ENCODE measurements around the gene ME3. TPM values are rescaled to one million over a fixed set of nuclear protein-coding genes. Genes with fewer than 3 reads are reported as not detected.
"Not testable (repeated sequence)": the region's sequence is repeated elsewhere in the genome, so short reads cannot be mapped to it uniquely, and the experiment has no call there.

The ME3 gene
- total RNA-seq, 2 donors from 2014 or later, result 13.8 to 20.3 TPM

GRCh38 chr11:86535773-86536172 is 136.6 kb downstream of the ME3 start:
- H3K27me3 ChIP-seq, result no peaks in the 10 kb centered on the region
- no peak for TF ChIP-seq CTCF (IDR thresholded peaks at IDR 0.05)
- intact Hi-C loops (cut with DNase I), result no loop called here

GRCh38 chr11:86524620-86525352 is 147.6 kb downstream of the ME3 start:
- H3K36me3 ChIP-seq, result no peaks in the 10 kb centered on the region
- H3K27me3 ChIP-seq, result no peaks in the 10 kb centered on the region
- H3K27ac ChIP-seq, result peak overlapping the region; percentile 32
- no peak for DNase-seq
- TF ChIP-seq CTCF (IDR thresholded peaks at IDR 0.05), result no peak
- intact Hi-C loops (cut with DNase I), result no loop called here
- H3K4me1 ChIP-seq, result no peaks in the 10 kb centered on the region
- H3K9me3 ChIP-seq, result no peaks in the 10 kb centered on the region
- no peak overlapping the region for H3K9ac ChIP-seq (ENCODE audit: low read depth in 2 of 2, low read length in 2 of 2)
- H3K4me3 ChIP-seq, result no peak overlapping the region

More at GRCh38 chr11:86535773-86536172, 136.6 kb downstream of the ME3 start:
- Histone ChIP-seq H3K4me1 (no peaks in the 10 kb centered on the region), H3K9ac (ENCODE audit: low read depth in 2 of 2, low read length in 2 of 2) (no peak overlapping the region), H3K36me3 (no peaks in the 10 kb centered on the region), H3K4me3 (no peak overlapping the region), H3K27ac (no peak overlapping the region), H3K9me3 (no peaks in the 10 kb centered on the region)
- DNase-seq, result no peak

- H3K4me3 ChIP-seq, result no peak overlapping the region
- intact Hi-C loops (cut with DNase I), result no loop called here
- H3K9ac ChIP-seq (ENCODE audit: low read depth in 2 of 2, low read length in 2 of 2), result no peak overlapping the region
- DNase-seq, result no peak
- H3K36me3 ChIP-seq, result no peaks in the 10 kb centered on the region
- H3K27me3 ChIP-seq, result no peaks in the 10 kb centered on the region
- H3K9me3 ChIP-seq, result no peaks in the 10 kb centered on the region
- H3K4me1 ChIP-seq, result no peaks in the 10 kb centered on the region
- H3K27ac ChIP-seq, result peak overlapping the region; percentile 32
- TF ChIP-seq CTCF (IDR thresholded peaks at IDR 0.05), result no peak
Observed at GRCh38 chr11:86523738-86524619, 148.4 kb downstream of the ME3 start.

- H3K27ac ChIP-seq; H3K4me3 ChIP-seq; H3K36me3 ChIP-seq; H3K9ac ChIP-seq (ENCODE audit: low read depth in 2 of 2, low read length in 2 of 2); H3K27me3 ChIP-seq; intact Hi-C loops (cut with DNase I); H3K9me3 ChIP-seq; DNase-seq; H3K4me1 ChIP-seq: not testable (repeated sequence)
Observed at GRCh38 chr11:86522512-86522911, 149.9 kb downstream of the ME3 start.

- Histone ChIP-seq H3K27me3 (no peaks in the 10 kb centered on the region), H3K4me1 (no peaks in the 10 kb centered on the region), H3K9me3 (no peaks in the 10 kb centered on the region), H3K36me3 (no peaks in the 10 kb centered on the region), H3K4me3 (no peak overlapping the region), H3K27ac (no peak overlapping the region), H3K9ac (ENCODE audit: low read depth in 2 of 2, low read length in 2 of 2) (no peak overlapping the region)
- no peak for DNase-seq
- no peak for TF ChIP-seq CTCF (IDR thresholded peaks at IDR 0.05)
- intact Hi-C loops (cut with DNase I), result no loop called here
Observed at GRCh38 chr11:86519064-86519911, 153.1 kb downstream of the ME3 start.

All from colonic mucosa (tissue), 4 donors.